ENCODE measurements around the gene SH3BP2.

DNA sequence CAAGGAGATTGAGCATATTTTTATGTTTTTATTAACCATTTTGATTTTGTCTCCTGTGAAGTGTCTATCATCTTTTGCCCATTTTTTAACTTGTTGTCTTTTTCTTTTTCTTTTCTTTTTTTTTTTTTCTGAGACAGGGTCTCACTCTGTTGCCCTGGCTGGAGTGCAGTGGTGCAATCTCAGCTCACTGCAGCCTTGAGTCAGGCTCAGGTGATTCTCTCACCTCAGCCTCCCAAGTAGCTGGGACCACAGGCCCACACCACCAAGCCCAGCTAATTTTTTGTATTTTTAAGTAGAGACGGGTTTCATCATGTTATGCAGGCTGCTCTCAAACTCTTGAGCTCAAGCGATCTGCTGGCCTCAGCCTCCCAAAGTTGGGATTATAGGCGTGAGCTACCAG lies 46.2 kb downstream of the SH3BP2 start:
- TF ChIP-seq, protein P1, sequence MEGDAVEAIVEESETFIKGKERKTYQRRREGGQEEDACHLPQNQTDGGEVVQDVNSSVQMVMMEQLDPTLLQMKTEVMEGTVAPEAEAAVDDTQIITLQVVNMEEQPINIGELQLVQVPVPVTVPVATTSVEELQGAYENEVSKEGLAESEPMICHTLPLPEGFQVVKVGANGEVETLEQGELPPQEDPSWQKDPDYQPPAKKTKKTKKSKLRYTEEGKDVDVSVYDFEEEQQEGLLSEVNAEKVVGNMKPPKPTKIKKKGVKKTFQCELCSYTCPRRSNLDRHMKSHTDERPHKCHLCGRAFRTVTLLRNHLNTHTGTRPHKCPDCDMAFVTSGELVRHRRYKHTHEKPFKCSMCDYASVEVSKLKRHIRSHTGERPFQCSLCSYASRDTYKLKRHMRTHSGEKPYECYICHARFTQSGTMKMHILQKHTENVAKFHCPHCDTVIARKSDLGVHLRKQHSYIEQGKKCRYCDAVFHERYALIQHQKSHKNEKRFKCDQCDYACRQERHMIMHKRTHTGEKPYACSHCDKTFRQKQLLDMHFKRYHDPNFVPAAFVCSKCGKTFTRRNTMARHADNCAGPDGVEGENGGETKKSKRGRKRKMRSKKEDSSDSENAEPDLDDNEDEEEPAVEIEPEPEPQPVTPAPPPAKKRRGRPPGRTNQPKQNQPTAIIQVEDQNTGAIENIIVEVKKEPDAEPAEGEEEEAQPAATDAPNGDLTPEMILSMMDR (IDR thresholded peaks at IDR 0.05) = no peak
- TF ChIP-seq, protein P2, sequence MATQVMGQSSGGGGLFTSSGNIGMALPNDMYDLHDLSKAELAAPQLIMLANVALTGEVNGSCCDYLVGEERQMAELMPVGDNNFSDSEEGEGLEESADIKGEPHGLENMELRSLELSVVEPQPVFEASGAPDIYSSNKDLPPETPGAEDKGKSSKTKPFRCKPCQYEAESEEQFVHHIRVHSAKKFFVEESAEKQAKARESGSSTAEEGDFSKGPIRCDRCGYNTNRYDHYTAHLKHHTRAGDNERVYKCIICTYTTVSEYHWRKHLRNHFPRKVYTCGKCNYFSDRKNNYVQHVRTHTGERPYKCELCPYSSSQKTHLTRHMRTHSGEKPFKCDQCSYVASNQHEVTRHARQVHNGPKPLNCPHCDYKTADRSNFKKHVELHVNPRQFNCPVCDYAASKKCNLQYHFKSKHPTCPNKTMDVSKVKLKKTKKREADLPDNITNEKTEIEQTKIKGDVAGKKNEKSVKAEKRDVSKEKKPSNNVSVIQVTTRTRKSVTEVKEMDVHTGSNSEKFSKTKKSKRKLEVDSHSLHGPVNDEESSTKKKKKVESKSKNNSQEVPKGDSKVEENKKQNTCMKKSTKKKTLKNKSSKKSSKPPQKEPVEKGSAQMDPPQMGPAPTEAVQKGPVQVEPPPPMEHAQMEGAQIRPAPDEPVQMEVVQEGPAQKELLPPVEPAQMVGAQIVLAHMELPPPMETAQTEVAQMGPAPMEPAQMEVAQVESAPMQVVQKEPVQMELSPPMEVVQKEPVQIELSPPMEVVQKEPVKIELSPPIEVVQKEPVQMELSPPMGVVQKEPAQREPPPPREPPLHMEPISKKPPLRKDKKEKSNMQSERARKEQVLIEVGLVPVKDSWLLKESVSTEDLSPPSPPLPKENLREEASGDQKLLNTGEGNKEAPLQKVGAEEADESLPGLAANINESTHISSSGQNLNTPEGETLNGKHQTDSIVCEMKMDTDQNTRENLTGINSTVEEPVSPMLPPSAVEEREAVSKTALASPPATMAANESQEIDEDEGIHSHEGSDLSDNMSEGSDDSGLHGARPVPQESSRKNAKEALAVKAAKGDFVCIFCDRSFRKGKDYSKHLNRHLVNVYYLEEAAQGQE (IDR thresholded peaks at IDR 0.05; ENCODE audit: low read depth, low read length) = no peak
- TF ChIP-seq, protein P3, sequence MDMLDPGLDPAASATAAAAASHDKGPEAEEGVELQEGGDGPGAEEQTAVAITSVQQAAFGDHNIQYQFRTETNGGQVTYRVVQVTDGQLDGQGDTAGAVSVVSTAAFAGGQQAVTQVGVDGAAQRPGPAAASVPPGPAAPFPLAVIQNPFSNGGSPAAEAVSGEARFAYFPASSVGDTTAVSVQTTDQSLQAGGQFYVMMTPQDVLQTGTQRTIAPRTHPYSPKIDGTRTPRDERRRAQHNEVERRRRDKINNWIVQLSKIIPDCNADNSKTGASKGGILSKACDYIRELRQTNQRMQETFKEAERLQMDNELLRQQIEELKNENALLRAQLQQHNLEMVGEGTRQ (IDR thresholded peaks at IDR 0.05; ENCODE audit: borderline replicate concordance, low read depth, low read length) = no peak

Measured in SK-N-SH (cell line).